H1 (cell line): ENCODE data around the gene CRYGN. TPM values are rescaled to one million over a fixed set of nuclear protein-coding genes. Genes with fewer than 3 reads are reported as not detected.

Experiments used
- CTCF ChIA-PET: fragments of 300-600 bp; sonication (Branson Sonifier 250); formaldehyde crosslinking; loops from one replicate; lab custom pipeline; 2021; ENCODE audit not compliant: partially characterized antibody; lab: Charles Lee
- POLR2A ChIA-PET: fragments of 300-600 bp; sonication (Branson Sonifier 250); formaldehyde crosslinking; loops from one replicate; lab custom pipeline; 2021; ENCODE audit warnings: inconsistent platforms; ENCODE audit not compliant: partially characterized antibody; lab: Charles Lee
- DNase-seq, 2 experiments: peaks; one replicate each; pipeline versions ENCODE4 v3.0.0 to v3.0.0-alpha.2; 2010 to 2022; ENCODE audit warnings: low spot score in 2 of 2, low read depth in 1 of 2, mixed read lengths in 1 of 2
- FAIRE-seq: peaks from 2 replicates; lab custom pipeline; 2011; peaks lifted over from hg19 to GRCh38; lab: Jason Lieb, UNC
- H2AFZ ChIP-seq: 2 replicates; pipeline ENCODE4 v1.8.1; 2012; ENCODE audit warnings: low read length, inconsistent platforms
- H2AK5ac ChIP-seq: 2 replicates; pipeline ENCODE4 v1.6.1; 2013; ENCODE audit warnings: low read depth, low read length
- H2BK120ac ChIP-seq: replicated peaks from 2 replicates; pipeline ENCODE3; 2013; ENCODE audit warnings: low read depth, low read length, inconsistent platforms
- H2BK12ac ChIP-seq: 2 replicates; pipeline ENCODE4 v1.6.1; 2013; ENCODE audit warnings: low read depth, low read length
- H2BK15ac ChIP-seq: 2 replicates; pipeline ENCODE4 v1.6.1; 2013; ENCODE audit warnings: low read length
- H2BK20ac ChIP-seq: 2 replicates; pipeline ENCODE4 v1.6.1; 2013; ENCODE audit warnings: low read length
- H2BK5ac ChIP-seq: 2 replicates; pipeline ENCODE4 v1.6.1; 2013; ENCODE audit warnings: low read depth, low read length
- H3K14ac ChIP-seq: 2 replicates; pipeline ENCODE4 v1.6.1; 2013; ENCODE audit warnings: inconsistent platforms; ENCODE audit not compliant: insufficient read length
- H3K18ac ChIP-seq: 2 replicates; pipeline ENCODE4 v1.6.1; 2013; ENCODE audit warnings: low read length; ENCODE audit errors: extremely low read depth
- H3K23ac ChIP-seq: 2 replicates; pipeline ENCODE4 v1.6.1; 2013; ENCODE audit warnings: inconsistent platforms; ENCODE audit not compliant: insufficient read length
- H3K23me2 ChIP-seq: 2 replicates; pipeline ENCODE4 v1.6.1; 2013; ENCODE audit warnings: low read depth, low read length
- H3K27ac ChIP-seq: 2 replicates; pipeline ENCODE4 v1.6.1; 2011; ENCODE audit warnings: low read depth, low read length, inconsistent platforms
- H3K27me3 ChIP-seq, 4 experiments: replicated peaks in 1 of 4; 1 replicate in 1 of 4; 2 replicates in 3 of 4; pipeline versions ENCODE4 v1.6.1 to v1.8.1; 2011 to 2013; ENCODE audit warnings: low read length in 3 of 4, mild to moderate bottlenecking in 3 of 4, inconsistent platforms in 2 of 4, mixed read lengths in 2 of 4, moderate library complexity in 1 of 4; ENCODE audit not compliant: control insufficient read depth in 3 of 4, insufficient read depth in 3 of 4; ENCODE audit errors: extremely low read depth in 1 of 4
- H3K36me3 ChIP-seq, 4 experiments: 2 replicates each; pipeline versions ENCODE4 v1.6.1 to v1.8.1; 2011 to 2013; ENCODE audit warnings: mild to moderate bottlenecking in 4 of 4, low read length in 3 of 4, moderate library complexity in 2 of 4, control low read depth in 1 of 4, inconsistent platforms in 1 of 4; ENCODE audit not compliant: insufficient read depth in 4 of 4, control insufficient read depth in 2 of 4
- H3K4ac ChIP-seq: replicated peaks from 2 replicates; pipeline ENCODE3; 2013; ENCODE audit warnings: low read length, low read depth, mixed read lengths, inconsistent platforms; ENCODE audit not compliant: insufficient read length
- H3K4me1 ChIP-seq, 4 experiments: replicated peaks in 1 of 4; 1 replicate in 1 of 4; 2 replicates in 3 of 4; pipeline versions ENCODE4 v1.6.1 to v1.8.1; 2011 to 2013; ENCODE audit warnings: low read length in 3 of 4, inconsistent platforms in 2 of 4, mixed read lengths in 1 of 4; ENCODE audit not compliant: insufficient read depth in 4 of 4, control insufficient read depth in 3 of 4
- H3K4me2 ChIP-seq, 2 experiments: 2 replicates each; pipeline versions ENCODE4 v1.6.1 to v1.8.1; 2011 to 2013; ENCODE audit warnings: low read depth in 2 of 2, low read length in 2 of 2, control low read depth in 1 of 2, inconsistent platforms in 1 of 2, mild to moderate bottlenecking in 1 of 2; ENCODE audit not compliant: insufficient read depth in 1 of 2
- H3K4me3 ChIP-seq, 4 experiments: fragments of 200-600, 300-600 bp in 1 of 4; sonication (generic), shearing (Covaris generic), sonication (Bioruptor Twin) in 1 of 4; 2 replicates each; pipeline versions ENCODE4 v1.5.1 to v1.8.1; 2011 to 2016; ENCODE audit warnings: low read length in 4 of 4, low read depth in 3 of 4, control low read depth in 2 of 4, inconsistent platforms in 2 of 4, mild to moderate bottlenecking in 2 of 4, mixed read lengths in 1 of 4, moderate library complexity in 1 of 4; ENCODE audit not compliant: insufficient read depth in 2 of 4; ENCODE audit errors: extremely low read depth in 1 of 4
- H3K56ac ChIP-seq: replicated peaks from 2 replicates; pipeline ENCODE3; 2013; ENCODE audit warnings: low read depth, mild to moderate bottlenecking, mixed read lengths, low read length, inconsistent platforms; ENCODE audit not compliant: insufficient read length
- H3K79me1 ChIP-seq: 2 replicates; pipeline ENCODE4 v1.6.1; 2013; ENCODE audit warnings: low read depth, low read length, control low read depth
- H3K79me2 ChIP-seq, 2 experiments: 2 replicates each; pipeline versions ENCODE4 v1.6.1 to v1.8.1; 2012 to 2013; ENCODE audit warnings: low read length in 2 of 2, mild to moderate bottlenecking in 2 of 2, inconsistent platforms in 1 of 2; ENCODE audit not compliant: insufficient read depth in 2 of 2, control insufficient read depth in 1 of 2
- H3K9ac ChIP-seq, 4 experiments: replicated peaks in 1 of 4; 1 replicate in 1 of 4; 2 replicates in 3 of 4; pipeline versions ENCODE4 v1.6.1 to v1.8.1; 2011 to 2013; ENCODE audit warnings: low read depth in 3 of 4, low read length in 3 of 4, control low read depth in 2 of 4, mild to moderate bottlenecking in 2 of 4, moderate library complexity in 2 of 4, inconsistent platforms in 1 of 4; ENCODE audit errors: extremely low read depth in 1 of 4
- H3K9me3 ChIP-seq, 2 experiments: 2 replicates each; pipeline versions ENCODE4 v1.6.1 to v1.8.1; 2012 to 2013; ENCODE audit warnings: mild to moderate bottlenecking in 2 of 2, moderate library complexity in 2 of 2, control low read depth in 1 of 2, inconsistent platforms in 1 of 2, low read depth in 1 of 2, low read length in 1 of 2, mixed read lengths in 1 of 2; ENCODE audit not compliant: insufficient read depth in 2 of 2
- H4K20me1 ChIP-seq, 2 experiments: replicated peaks in 1 of 2; 2 replicates each; pipeline versions ENCODE3 to v1.8.1; 2011 to 2013; ENCODE audit warnings: inconsistent platforms in 2 of 2, low read length in 2 of 2, mild to moderate bottlenecking in 1 of 2; ENCODE audit not compliant: insufficient read depth in 2 of 2, control insufficient read depth in 1 of 2
- H4K5ac ChIP-seq: 2 replicates; pipeline ENCODE4 v1.6.1; 2013; ENCODE audit warnings: low read length, low read depth, mixed read lengths, inconsistent platforms; ENCODE audit not compliant: insufficient read length
- H4K8ac ChIP-seq: 2 replicates; pipeline ENCODE4 v1.8.0; 2013; ENCODE audit warnings: mild to moderate bottlenecking, moderate library complexity, low read length, inconsistent platforms; ENCODE audit not compliant: insufficient read depth; ENCODE audit errors: extremely low read depth
- H4K91ac ChIP-seq: replicated peaks from 2 replicates; pipeline ENCODE3; 2013; ENCODE audit warnings: low read length, mixed read lengths, inconsistent platforms; ENCODE audit not compliant: insufficient read length
- CREB1 ChIP-seq: IDR thresholded peaks from 2 replicates; pipeline ENCODE4 v1.6.1; 2012; ENCODE audit warnings: inconsistent platforms
- CTBP2 ChIP-seq: IDR thresholded peaks from 2 replicates; pipeline ENCODE4 v1.7.0; 2011; ENCODE audit warnings: borderline replicate concordance, mild to moderate bottlenecking, moderate library complexity, mixed read lengths, low read length; ENCODE audit not compliant: insufficient read depth, insufficient read length
- EGR1 ChIP-seq: IDR thresholded peaks from 2 replicates; pipeline ENCODE4 v1.6.1; 2011; ENCODE audit warnings: low read depth, low read length, borderline replicate concordance
- NRF1 ChIP-seq: IDR thresholded peaks from 2 replicates; pipeline ENCODE4 v1.6.1; 2011; ENCODE audit warnings: mild to moderate bottlenecking, low read depth, low read length, improper control_type of control experiment
- RAD21 ChIP-seq, 2 experiments: IDR thresholded peaks in 1 of 2; conservative IDR thresholded peaks in 1 of 2; 2 replicates each; pipeline ENCODE4 v1.6.1; 2011; ENCODE audit warnings: low read depth in 2 of 2, low read length in 2 of 2, improper control_type of control experiment in 1 of 2, inconsistent platforms in 1 of 2, mild to moderate bottlenecking in 1 of 2, moderate library complexity in 1 of 2
- RBBP5 ChIP-seq: IDR thresholded peaks from 2 replicates; pipeline ENCODE4 v1.7.1; 2012; ENCODE audit warnings: low read depth, mild to moderate bottlenecking, inconsistent platforms, low read length, moderate library complexity, borderline replicate concordance
- RFX5 ChIP-seq: IDR thresholded peaks from 2 replicates; pipeline ENCODE4 v1.6.1; 2011; ENCODE audit warnings: low read depth, low read length, improper control_type of control experiment, borderline replicate concordance
- SRF ChIP-seq: IDR thresholded peaks from 2 replicates; pipeline ENCODE4 v1.6.1; 2011; ENCODE audit warnings: mild to moderate bottlenecking, low read depth, low read length, moderate library complexity
- WGBS, 2 experiments: shearing (Covaris generic) in 1 of 2; methylation state at CpG; one replicate each; pipeline versions ENCODE4 v1.1.6 to v1.1.7; 2013 to 2015; ENCODE audit warnings: low lambda C conversion rate in 2 of 2, mixed read lengths in 2 of 2, inconsistent platforms in 1 of 2, low coverage in 1 of 2, missing lambda C conversion rate in 1 of 2; ENCODE audit not compliant: insufficient replicate concordance in 2 of 2, insufficient coverage in 1 of 2, insufficient read length in 1 of 2; ENCODE audit errors: extremely low coverage in 1 of 2, missing lambda C conversion rate in 1 of 2; 5-methylcytosine and 5-hydroxymethylcytosine counted together
- polyA plus RNA-seq, 7 experiments: library from polyadenylated mRNA; depleted of rRNA in 3 of 7; stranded (reverse) in 5 of 7; unstranded in 2 of 7; fragments of >200 nt in 5 of 7; fragments of 200-250 nt in 2 of 7; gene quantifications; 1 replicate in 5 of 7; 2 replicates in 1 of 7; 4 replicates in 1 of 7; pipeline versions ENCODE4 v1.2.1 to v1.2.3, GENCODE V29; 2011 to 2013; ENCODE audit warnings: missing spikeins in 2 of 7, mixed read lengths in 2 of 7
- total RNA-seq: library from RNA; stranded (reverse); fragmentation: NEBNext Ultra II Directional; extraction: Animal tissue kit (Norgen Biotek cat#: 25700); gene quantifications from 2 replicates; pipeline ENCODE4 v1.2.1, GENCODE V29; 2021
- TF ChIP-seq, protein P1 (sequence below): IDR thresholded peaks from 2 replicates; pipeline ENCODE4 v1.6.1; 2012; ENCODE audit warnings: low read length, inconsistent platforms
- TF ChIP-seq, protein P2 (sequence below): IDR thresholded peaks from 2 replicates; pipeline ENCODE4 v1.6.1; 2011; ENCODE audit warnings: low read depth, mild to moderate bottlenecking, low read length; ENCODE audit not compliant: insufficient read depth
- TF ChIP-seq, protein P3 (sequence below): IDR thresholded peaks from 2 replicates; pipeline ENCODE4 v1.6.1; 2012; ENCODE audit warnings: inconsistent platforms

CRYGN gene
- total and polyA plus RNA-seq, 2 of the 8 experiments (the other 6 are each of a cell fraction or from before 2014, with no cell fraction given) = 0.98 to 1.6 TPM

DNA sequence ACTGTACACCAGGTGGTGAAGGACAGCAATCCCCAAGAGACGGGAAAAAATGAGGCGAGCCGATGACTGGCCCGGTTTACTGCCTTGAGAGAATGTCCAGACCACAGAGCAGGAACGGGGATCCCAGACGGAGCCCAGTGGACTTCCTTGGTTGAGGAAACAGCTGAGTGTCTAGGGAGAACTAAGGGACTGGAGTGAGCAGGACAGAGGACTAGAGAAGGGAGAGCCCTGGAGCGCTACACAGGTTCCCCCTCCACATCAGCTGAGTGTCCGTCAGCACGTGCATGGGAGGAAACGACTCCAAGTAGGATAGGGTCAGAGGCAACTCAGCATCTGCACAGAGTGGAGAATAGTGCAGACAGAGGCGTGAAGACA, 23.0 kb downstream of the CRYGN start:
- POLR2A ChIA-PET = interaction anchor here (1.2 to 1.7 kb wide), 4 partner anchors 10 to 31 kb away, joined by 3 to 5 read pairs (median 4); no protein-coding TSS in a partner anchor
- DNase-seq = no peak
- no peak for TF ChIP-seq CTBP2
- no peak for TF ChIP-seq RBBP5
- TF ChIP-seq RFX5 = no peak
- TF ChIP-seq, protein P1, sequence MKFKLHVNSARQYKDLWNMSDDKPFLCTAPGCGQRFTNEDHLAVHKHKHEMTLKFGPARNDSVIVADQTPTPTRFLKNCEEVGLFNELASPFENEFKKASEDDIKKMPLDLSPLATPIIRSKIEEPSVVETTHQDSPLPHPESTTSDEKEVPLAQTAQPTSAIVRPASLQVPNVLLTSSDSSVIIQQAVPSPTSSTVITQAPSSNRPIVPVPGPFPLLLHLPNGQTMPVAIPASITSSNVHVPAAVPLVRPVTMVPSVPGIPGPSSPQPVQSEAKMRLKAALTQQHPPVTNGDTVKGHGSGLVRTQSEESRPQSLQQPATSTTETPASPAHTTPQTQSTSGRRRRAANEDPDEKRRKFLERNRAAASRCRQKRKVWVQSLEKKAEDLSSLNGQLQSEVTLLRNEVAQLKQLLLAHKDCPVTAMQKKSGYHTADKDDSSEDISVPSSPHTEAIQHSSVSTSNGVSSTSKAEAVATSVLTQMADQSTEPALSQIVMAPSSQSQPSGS = no peak
- no peak for TF ChIP-seq EGR1
- TF ChIP-seq NRF1 = no peak
- TF ChIP-seq RAD21 (IDR thresholded peaks at IDR 0.05 in 1 of 2, conservative IDR thresholded peaks at IDR 0.05 in 1 of 2; ENCODE audit: low read depth in 2 of 2, low read length in 2 of 2) = no peak
- no peak for TF ChIP-seq CREB1
- TF ChIP-seq SRF = no peak
- TF ChIP-seq, protein P2, sequence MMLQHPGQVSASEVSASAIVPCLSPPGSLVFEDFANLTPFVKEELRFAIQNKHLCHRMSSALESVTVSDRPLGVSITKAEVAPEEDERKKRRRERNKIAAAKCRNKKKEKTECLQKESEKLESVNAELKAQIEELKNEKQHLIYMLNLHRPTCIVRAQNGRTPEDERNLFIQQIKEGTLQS = no peak
- TF ChIP-seq, protein P3, sequence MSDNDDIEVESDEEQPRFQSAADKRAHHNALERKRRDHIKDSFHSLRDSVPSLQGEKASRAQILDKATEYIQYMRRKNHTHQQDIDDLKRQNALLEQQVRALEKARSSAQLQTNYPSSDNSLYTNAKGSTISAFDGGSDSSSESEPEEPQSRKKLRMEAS = no peak

More for the DNA sequence above, 23.0 kb downstream of the CRYGN start:
- Histone ChIP-seq H4K91ac (no peak overlapping the region), H3K23me2 (no peaks in the 10 kb centered on the region), H3K4me3 (no peak overlapping the region), H2BK5ac (no peak overlapping the region), H3K36me3 (no peaks in the 10 kb centered on the region), H3K4me1 (peaks cover 0 to 6% (median 0%) of the 10 kb centered on the region in 4 experiments; a peak in 1 of 7 replicates), H4K20me1 (no peaks in the 10 kb centered on the region), H3K79me2 (no peaks in the 10 kb centered on the region), H4K8ac (no peak overlapping the region), H3K9me3 (peaks cover 4 to 7% of the 10 kb centered on the region in 2 experiments; a peak in 2 of 4 replicates), H3K27me3 (peaks cover 0 to 19% (median 12%) of the 10 kb centered on the region in 4 experiments; a peak in 6 of 7 replicates), H2BK20ac (no peak overlapping the region), H3K14ac (no peak overlapping the region), H2BK12ac (no peak overlapping the region), H3K27ac (no peak overlapping the region), H2AFZ (no peak overlapping the region), H3K79me1 (no peaks in the 10 kb centered on the region), H3K23ac (no peak overlapping the region), H2BK120ac (no peak overlapping the region), H3K18ac (no peak overlapping the region), H2AK5ac (no peak overlapping the region), H4K5ac (no peak overlapping the region), H3K56ac (no peak overlapping the region), H3K9ac (no peak overlapping the region), H2BK15ac (no peak overlapping the region), H3K4me2 (no peak overlapping the region), H3K4ac (no peak overlapping the region)
- no peak for FAIRE-seq
- CTCF ChIA-PET = interaction anchor here (1.2 to 1.9 kb wide), 5 partner anchors 9 to 173 kb away, joined by 4 to 6 read pairs (median 5); no protein-coding TSS in a partner anchor
- 77% methylated on average over 11 of the region's 11 CpGs; no CpG with 5 or more reads in 1 of the 2 experiments for WGBS, 2 experiments
